Thyroid gland (tissue), 4 donors: ENCODE results near the gene PCDH19.

Experiments
- POLR2A ChIP-seq, 2 donors: fragments of 450-650 bp; IDR thresholded peaks; one replicate each; pipeline ENCODE4 v1.6.1; 2017; ENCODE audit warnings: antibody characterized with exemption in 2 of 2, mild to moderate bottlenecking in 2 of 2, moderate library complexity in 1 of 2
- TF ChIP-seq, protein P1 (sequence below), 6 experiments: fragments of 200-600 bp in 3 of 6; fragments of 450-650 bp in 3 of 6; sonication (generic) in 3 of 6; IDR thresholded peaks; one replicate each; pipeline ENCODE4 v1.5.1; 2016 to 2019; ENCODE audit warnings: antibody characterized with exemption in 6 of 6, mild to moderate bottlenecking in 2 of 6, inconsistent platforms in 1 of 6, moderate library complexity in 1 of 6

GRCh38 chrX:100355680-100356079, 54.4 kb downstream of the PCDH19 start:
- TF ChIP-seq, protein P1, sequence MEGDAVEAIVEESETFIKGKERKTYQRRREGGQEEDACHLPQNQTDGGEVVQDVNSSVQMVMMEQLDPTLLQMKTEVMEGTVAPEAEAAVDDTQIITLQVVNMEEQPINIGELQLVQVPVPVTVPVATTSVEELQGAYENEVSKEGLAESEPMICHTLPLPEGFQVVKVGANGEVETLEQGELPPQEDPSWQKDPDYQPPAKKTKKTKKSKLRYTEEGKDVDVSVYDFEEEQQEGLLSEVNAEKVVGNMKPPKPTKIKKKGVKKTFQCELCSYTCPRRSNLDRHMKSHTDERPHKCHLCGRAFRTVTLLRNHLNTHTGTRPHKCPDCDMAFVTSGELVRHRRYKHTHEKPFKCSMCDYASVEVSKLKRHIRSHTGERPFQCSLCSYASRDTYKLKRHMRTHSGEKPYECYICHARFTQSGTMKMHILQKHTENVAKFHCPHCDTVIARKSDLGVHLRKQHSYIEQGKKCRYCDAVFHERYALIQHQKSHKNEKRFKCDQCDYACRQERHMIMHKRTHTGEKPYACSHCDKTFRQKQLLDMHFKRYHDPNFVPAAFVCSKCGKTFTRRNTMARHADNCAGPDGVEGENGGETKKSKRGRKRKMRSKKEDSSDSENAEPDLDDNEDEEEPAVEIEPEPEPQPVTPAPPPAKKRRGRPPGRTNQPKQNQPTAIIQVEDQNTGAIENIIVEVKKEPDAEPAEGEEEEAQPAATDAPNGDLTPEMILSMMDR (IDR thresholded peaks at IDR 0.05), result no peak
- no peak for TF ChIP-seq POLR2A (IDR thresholded peaks at IDR 0.05)
